IMR-90 (cell line): Measurements from ENCODE around the gene SLC44A2. TPM values are rescaled to one million over a fixed set of nuclear protein-coding genes. Genes with fewer than 3 reads are reported as not detected.

Source experiments
- ATAC-seq: fragments of 200-7000 bp; cut with Tn5 transposase; 2 replicates; pipeline ENCODE4 v1.9.1; 2020; ENCODE audit warnings: low read depth, mild to moderate bottlenecking, moderate library complexity
- BruUV-seq: library from RNA; stranded (reverse); fragments of 400-500 nt; replicated peaks from 2 replicates; lab custom pipeline; 2021; lab: Mats Ljungman, UMichigan
- CTCF ChIA-PET: fragments of 300-600 bp; formaldehyde crosslinking; extraction: SDS; loops from one replicate; lab custom pipeline; 2021; ENCODE audit warnings: antibody characterized with exemption; lab: Yijun Ruan, JAX
- POLR2A ChIA-PET: fragments of 300-600 bp; sonication (Branson Sonifier 250); formaldehyde crosslinking; loops from one replicate; lab custom pipeline; 2022; ENCODE audit warnings: antibody characterized with exemption; ENCODE audit not compliant: unreplicated experiment; lab: Charles Lee
- DNase-seq: peaks from one replicate; pipeline ENCODE4 v3.0.0; 2013
- H2AFZ ChIP-seq: replicated peaks from 2 replicates; pipeline ENCODE3; 2013; ENCODE audit warnings: low read length, mild to moderate bottlenecking; ENCODE audit not compliant: poor library complexity
- H2AK5ac ChIP-seq: 2 replicates; pipeline ENCODE4 v1.6.1; 2013; ENCODE audit warnings: low read depth, low read length, inconsistent platforms
- H2AK9ac ChIP-seq: replicated peaks from 2 replicates; pipeline ENCODE3; 2013; ENCODE audit warnings: mild to moderate bottlenecking, low read depth, low read length, moderate library complexity; ENCODE audit not compliant: poor library complexity
- H2BK120ac ChIP-seq: 2 replicates; pipeline ENCODE4 v1.6.1; 2013; ENCODE audit warnings: low read depth, low read length, inconsistent platforms
- H2BK15ac ChIP-seq: 3 replicates; pipeline ENCODE4 v1.6.1; 2013; ENCODE audit warnings: low read depth, low read length, inconsistent platforms
- H2BK20ac ChIP-seq: 2 replicates; pipeline ENCODE4 v1.6.1; 2013; ENCODE audit warnings: low read depth, mild to moderate bottlenecking, inconsistent platforms, low read length, moderate library complexity
- H2BK5ac ChIP-seq: 2 replicates; pipeline ENCODE4 v1.6.1; 2013; ENCODE audit warnings: mild to moderate bottlenecking, low read depth, low read length, inconsistent platforms; ENCODE audit not compliant: poor library complexity, severe bottlenecking
- H3K14ac ChIP-seq: replicated peaks from 2 replicates; pipeline ENCODE4 v1.6.1; 2013; ENCODE audit warnings: low read depth, low read length, inconsistent platforms
- H3K18ac ChIP-seq: 2 replicates; pipeline ENCODE4 v1.6.1; 2013; ENCODE audit warnings: low read depth, low read length, control low read depth
- H3K23ac ChIP-seq: 2 replicates; pipeline ENCODE4 v1.6.1; 2013; ENCODE audit warnings: low read depth, low read length, inconsistent platforms
- H3K27ac ChIP-seq: 2 replicates; pipeline ENCODE4 v1.5.1; 2013; ENCODE audit warnings: mild to moderate bottlenecking, control low read depth, low read length; ENCODE audit not compliant: insufficient read depth
- H3K27me3 ChIP-seq: 2 replicates; pipeline ENCODE4 v1.6.1; 2013; ENCODE audit warnings: low read length; ENCODE audit not compliant: control insufficient read depth, insufficient read depth
- H3K36me3 ChIP-seq: 2 replicates; pipeline ENCODE4 v1.6.1; 2013; ENCODE audit warnings: low read length, mixed read lengths; ENCODE audit not compliant: control insufficient read depth, insufficient read depth
- H3K4ac ChIP-seq: 2 replicates; pipeline ENCODE4 v1.6.1; 2013; ENCODE audit warnings: low read depth, low read length, inconsistent platforms
- H3K4me1 ChIP-seq: 2 replicates; pipeline ENCODE4 v1.6.1; 2013; ENCODE audit warnings: low read length, mixed read lengths; ENCODE audit not compliant: control insufficient read depth, insufficient read depth
- H3K4me2 ChIP-seq: 2 replicates; pipeline ENCODE4 v1.6.1; 2013; ENCODE audit warnings: low read depth, mild to moderate bottlenecking, control low read depth, low read length, moderate library complexity
- H3K4me3 ChIP-seq: 2 replicates; pipeline ENCODE4 v1.5.1; 2013; ENCODE audit warnings: low read depth, mild to moderate bottlenecking, control low read depth, low read length, moderate library complexity; ENCODE audit not compliant: insufficient read depth
- H3K56ac ChIP-seq: 2 replicates; pipeline ENCODE4 v1.6.1; 2013; ENCODE audit warnings: low read length, inconsistent platforms; ENCODE audit not compliant: insufficient read depth; ENCODE audit errors: extremely low read depth
- H3K79me1 ChIP-seq, 2 experiments: 2 replicates each; pipeline ENCODE4 v1.6.1; 2013; ENCODE audit warnings: low read length in 2 of 2, inconsistent platforms in 1 of 2, low read depth in 1 of 2
- H3K9ac ChIP-seq: 2 replicates; pipeline ENCODE4 v1.6.1; 2013; ENCODE audit warnings: low read depth, low read length, control low read depth
- H3K9me1 ChIP-seq: 2 replicates; pipeline ENCODE4 v1.6.1; 2013; ENCODE audit warnings: low read length, inconsistent platforms; ENCODE audit not compliant: insufficient read depth
- H3K9me3 ChIP-seq: 2 replicates; pipeline ENCODE4 v1.6.1; 2013; ENCODE audit warnings: low read length; ENCODE audit not compliant: control insufficient read depth, insufficient read depth
- H4K20me1 ChIP-seq: 2 replicates; pipeline ENCODE4 v1.6.1; 2013; ENCODE audit warnings: low read length, inconsistent platforms; ENCODE audit not compliant: insufficient read depth
- H4K5ac ChIP-seq: 2 replicates; pipeline ENCODE4 v1.6.1; 2013; ENCODE audit warnings: mild to moderate bottlenecking, low read depth, low read length, control low read depth
- H4K8ac ChIP-seq, 2 experiments: 2 replicates each; pipeline ENCODE4 v1.6.1; 2013; ENCODE audit warnings: low read depth in 2 of 2, low read length in 2 of 2, control low read depth in 1 of 2, inconsistent platforms in 1 of 2
- H4K91ac ChIP-seq: 2 replicates; pipeline ENCODE4 v1.6.1; 2013; ENCODE audit warnings: low read depth, low read length, inconsistent platforms; ENCODE audit not compliant: insufficient read depth
- CHD1 ChIP-seq: IDR thresholded peaks from 2 replicates; pipeline ENCODE4 v1.6.1; 2012; ENCODE audit warnings: low read depth, low read length, improper control_type of control experiment
- ELK1 ChIP-seq: fragments of 150-350 bp; IDR thresholded peaks from 2 replicates; pipeline ENCODE4 v1.6.1; 2016; ENCODE audit warnings: low read depth, mild to moderate bottlenecking, low read length, moderate library complexity, borderline replicate concordance
- MAFK ChIP-seq: IDR thresholded peaks from 2 replicates; pipeline ENCODE4 v1.6.1; 2012; ENCODE audit warnings: low read depth, low read length, improper control_type of control experiment
- POLR2A ChIP-seq: IDR thresholded peaks from 2 replicates; pipeline ENCODE4 v1.6.1; 2012; ENCODE audit warnings: mild to moderate bottlenecking, low read depth, low read length
- RAD21 ChIP-seq: IDR thresholded peaks from 2 replicates; pipeline ENCODE4 v1.6.1; 2012; ENCODE audit warnings: low read length, improper control_type of control experiment
- SMC3 ChIP-seq: fragments of 150-350 bp; IDR thresholded peaks from 2 replicates; pipeline ENCODE4 v1.6.1; 2016; ENCODE audit warnings: low read depth, mild to moderate bottlenecking, antibody characterized with exemption, low read length, moderate library complexity
- WGBS, 2 experiments: methylation state at CpG; one replicate each; pipeline versions ENCODE4 v1.1.5 to v1.1.7; 2013; ENCODE audit warnings: missing lambda C conversion rate in 2 of 2; ENCODE audit not compliant: insufficient read length in 1 of 2; ENCODE audit errors: extremely low coverage in 2 of 2; 5-methylcytosine and 5-hydroxymethylcytosine counted together
- dilution Hi-C: fragments of 300-500 bp; cut with HindIII; formaldehyde crosslinking; loops from one replicate; pipeline ENCODE4 v1.14.3; 2018; ENCODE audit warnings: low sequenced_read_pairs; ENCODE audit not compliant: unreplicated experiment
- in situ Hi-C: fragments of 300-500 bp; cut with MboI; formaldehyde crosslinking; loops from 3 replicates; pipeline ENCODE4 v1.14.3; 2019; ENCODE audit warnings: low sequenced_read_pairs, inconsistent platforms, mixed read lengths
- intact Hi-C: fragments of 100-400 bp; cut with micrococcal nuclease; formaldehyde crosslinking; loops from 2 replicates; pipeline ENCODE4 v1.10.0; 2022
- polyA plus RNA-seq, 3 experiments: library from polyadenylated mRNA; depleted of rRNA; stranded (reverse); fragments of >200 nt; gene quantifications; 2 replicates each; pipeline ENCODE4 v1.2.3, GENCODE V29; 2012; ENCODE audit warnings: low replicate concordance in 1 of 3
- total RNA-seq: library from RNA; depleted of rRNA; stranded (reverse); fragments of >200 nt; gene quantifications from 2 replicates; pipeline ENCODE4 v1.2.3, GENCODE V29; 2012

The SLC44A2 gene
- total and polyA plus RNA-seq, 2 of the 4 experiments (the other 2 are of a cell fraction): 28.5 to 62.9 TPM

- Histone ChIP-seq H3K27me3 (no peaks in the 10 kb centered on the region), H4K91ac (no peak overlapping the region), H3K4me3 (no peak overlapping the region), H2BK5ac (no peak overlapping the region), H3K14ac (no peak overlapping the region), H2BK15ac (no peak overlapping the region), H3K18ac (no peak overlapping the region), H2BK20ac (no peak overlapping the region), H3K56ac (no peak overlapping the region), H3K9me3 (no peaks in the 10 kb centered on the region), H3K27ac (no peak overlapping the region), H3K4me1 (no peaks in the 10 kb centered on the region), H3K9me1 (0 out of 2 replicates have a peak, but pooled peaks cover 6% of the 10 kb centered on the region), H3K79me1 (peaks cover 0 to 14% of the 10 kb centered on the region in 2 experiments; a peak in 3 of 4 replicates), H4K20me1 (no peaks in the 10 kb centered on the region; the same call in 1 of the 2 replicates), H3K23ac (no peak overlapping the region), H2BK120ac (no peak overlapping the region), H3K9ac (no peak overlapping the region), H2AK5ac (no peak overlapping the region), H2AK9ac (no peak overlapping the region), H3K36me3 (peaks cover 50% of the 10 kb centered on the region), H3K4ac (no peak overlapping the region), H3K4me2 (no peak overlapping the region), H2AFZ (no peak overlapping the region), H4K8ac (no peak overlapping the region), H4K5ac (no peak overlapping the region)
- in situ Hi-C loops: no loop called here
- no TSS peak for BruUV-seq
- DNase-seq (no peak), ATAC-seq (no peak)
- dilution Hi-C loops: no loop called here
- ChIA-PET POLR2A (no interaction called here), CTCF (no interaction called here)
- TF ChIP-seq CHD1 (no peak), POLR2A (no peak), ELK1 (no peak), MAFK (no peak), SMC3 (no peak), RAD21 (no peak)
- 89% methylated on average over 3 of the region's 14 CpGs; no CpG with 5 or more reads in 1 of the 2 experiments for WGBS, 2 experiments
- intact Hi-C loops: no loop called here
Measured at GRCh38 chr19:10631874-10632273, 6.5 kb downstream of the SLC44A2 start.
